Spleen (tissue), 11 donors: ENCODE measurements around the gene IFI44. TPM values are rescaled to one million over a fixed set of nuclear protein-coding genes. Genes with fewer than 3 reads are reported as not detected.
A peak's percentile ranks its signal among the peaks of the same experiment; 100 is the strongest.

ENCODE experiments used
- DNase-seq: peaks from one replicate; pipeline ENCODE4 v3.0.0-alpha.2; 2020
- H3K27ac ChIP-seq, 8 donors: fragments of 200-600 bp; sonication (generic) in 7 of 8; 1 replicate in 4 of 8; 2 replicates in 4 of 8; pipeline versions ENCODE4 v1.5.0 to v1.8.0; 2016 to 2021; ENCODE audit warnings: inconsistent platforms in 4 of 8, mild to moderate bottlenecking in 4 of 8, moderate library complexity in 1 of 8
- H3K27me3 ChIP-seq, 7 donors: fragments of 200-600 bp; sonication (generic) in 6 of 7; replicated peaks in 1 of 7; 1 replicate in 4 of 7; 2 replicates in 3 of 7; pipeline versions ENCODE4 v1.5.0 to v1.8.0; 2016 to 2021; ENCODE audit warnings: inconsistent platforms in 3 of 7, mild to moderate bottlenecking in 1 of 7
- H3K36me3 ChIP-seq, 6 donors: fragments of 200-600 bp; sonication (generic) in 5 of 6; 1 replicate in 4 of 6; 2 replicates in 2 of 6; pipeline versions ENCODE4 v1.5.0 to v1.8.0; 2016 to 2021; ENCODE audit warnings: inconsistent platforms in 2 of 6
- H3K4me1 ChIP-seq, 6 donors: fragments of 200-600 bp; sonication (generic) in 5 of 6; 1 replicate in 3 of 6; 2 replicates in 3 of 6; pipeline versions ENCODE4 v1.5.0 to v1.8.0; 2016 to 2021; ENCODE audit warnings: inconsistent platforms in 3 of 6
- H3K4me3 ChIP-seq, 8 donors: fragments of 200-600 bp; sonication (generic) in 7 of 8; 1 replicate in 4 of 8; 2 replicates in 4 of 8; pipeline versions ENCODE4 v1.5.0 to v1.8.0; 2016 to 2021; ENCODE audit warnings: inconsistent platforms in 4 of 8, mild to moderate bottlenecking in 4 of 8, moderate library complexity in 2 of 8
- H3K9me3 ChIP-seq, 8 donors: fragments of 200-600 bp; sonication (generic) in 7 of 8; 1 replicate in 4 of 8; 2 replicates in 4 of 8; pipeline versions ENCODE4 v1.5.0 to v1.8.0; 2016 to 2021; ENCODE audit warnings: inconsistent platforms in 4 of 8
- POLR2A ChIP-seq, 3 donors: fragments of 450-650 bp; IDR thresholded peaks; one replicate each; pipeline ENCODE4 v1.5.1; 2017; ENCODE audit warnings: antibody characterized with exemption in 3 of 3, mild to moderate bottlenecking in 1 of 3
- POLR2AphosphoS5 ChIP-seq, 3 donors: sonication (generic); formaldehyde crosslinking; IDR thresholded peaks; one replicate each; pipeline ENCODE4 v1.5.1; 2017; ENCODE audit warnings: antibody characterized with exemption in 3 of 3
- WGBS, 5 donors: extraction: QIAGEN DNeasy Blood & Tissue Kit in 3 of 5; methylation state at CpG; one replicate each; pipeline versions ENCODE4 v1.1.5 to v1.1.7; 2013 to 2018; 5-methylcytosine and 5-hydroxymethylcytosine counted together
- intact Hi-C: fragments of 100-400 bp; cut with DNase I; formaldehyde crosslinking; loops from one replicate; pipeline ENCODE4 v1.15.0; 2023; ENCODE audit warnings: low total_unique reads
- polyA plus RNA-seq, 3 donors: library from polyadenylated mRNA; stranded (reverse); fragments of 200-250 nt; gene quantifications; one replicate each; pipeline ENCODE4 v1.2.1, GENCODE V29; 2013
- total RNA-seq, 7 donors: library from RNA; depleted of rRNA in 3 of 7; stranded (reverse); fragments of >200 nt in 3 of 7; fragmentation: NEBNext Ultra II Directional in 4 of 7; extraction: Animal tissue kit (Norgen Biotek cat#: 25700) in 4 of 7; gene quantifications; one replicate each; pipeline versions ENCODE4 v1.1.0 to v1.2.1, GENCODE V29; 2016 to 2021
- TF ChIP-seq, protein P1 (sequence below), 11 experiments: fragments of 200-600 bp in 7 of 11; fragments of 450-650 bp in 4 of 11; sonication (generic) in 4 of 11; IDR thresholded peaks in 8 of 11; conservative IDR thresholded peaks in 3 of 11; 1 replicate in 7 of 11; 2 replicates in 4 of 11; pipeline versions ENCODE4 v1.4.0 to v1.8.0; 2016 to 2021; ENCODE audit warnings: antibody characterized with exemption in 11 of 11, inconsistent platforms in 4 of 11, mild to moderate bottlenecking in 1 of 11
- donor health status: healthy with polysubstance abuse.
- donor health status: DM: no; HTN: no; CAD: no; lungs with moderate emphysema.
- donor health status: DM: no; HTN: no; CAD: no.
- donor health status: Bipolar disorder and iron deficiency.
- donor health status: healthy.
- donor health status: DM: no; HTN: no; CAD: no.
- donor health status: DM: yes; HTN: yes; CAD: no.

Gene IFI44
- total and polyA plus RNA-seq, 10 donors = 32.3 to 107 (median 79.4) TPM

DNA sequence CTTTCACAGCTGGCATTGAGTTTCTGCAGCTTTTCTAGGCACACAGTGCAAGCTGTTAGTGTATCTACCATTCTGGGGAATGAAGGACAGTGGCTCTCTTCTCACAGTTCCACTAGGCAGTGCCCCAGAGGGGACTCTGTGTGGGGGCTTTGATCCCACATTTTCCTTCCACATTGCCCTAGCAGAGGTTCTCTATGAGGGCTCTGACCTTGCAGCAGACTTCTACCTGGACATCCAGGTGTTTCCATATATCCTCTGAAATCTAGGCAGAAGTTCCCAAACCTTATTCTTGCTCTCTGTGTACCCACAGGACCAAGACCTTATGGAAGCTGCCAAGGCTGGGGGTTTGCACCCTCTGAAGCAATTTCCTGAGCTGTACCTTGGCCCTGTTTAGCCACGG is 2.4 kb upstream of the IFI44 start:
- H3K4me1 ChIP-seq = peaks cover 3 to 61% (median 45%) of the 10 kb centered on the region in 6 donors
- WGBS, 5 donors = 49 to 89% (median 80%) methylated on average over 1 of the region's 1 CpG
- peaks cover 0 to 11% (median 0%) of the 10 kb centered on the region in 6 donors for H3K36me3 ChIP-seq
- H3K27ac ChIP-seq = peak overlapping the region in 2 of 8 donors; percentile 35 to 60
- TF ChIP-seq POLR2A (IDR thresholded peaks at IDR 0.05) (no peak), POLR2AphosphoS5 (IDR thresholded peaks at IDR 0.05) (no peak)
- no peak overlapping the region for H3K4me3 ChIP-seq
- intact Hi-C loops = no loop called here
- no peaks in the 10 kb centered on the region for H3K27me3 ChIP-seq
- H3K9me3 ChIP-seq = peaks cover 0 to 31% (median 23%) of the 10 kb centered on the region in 8 donors
- no peak for DNase-seq

DNA sequence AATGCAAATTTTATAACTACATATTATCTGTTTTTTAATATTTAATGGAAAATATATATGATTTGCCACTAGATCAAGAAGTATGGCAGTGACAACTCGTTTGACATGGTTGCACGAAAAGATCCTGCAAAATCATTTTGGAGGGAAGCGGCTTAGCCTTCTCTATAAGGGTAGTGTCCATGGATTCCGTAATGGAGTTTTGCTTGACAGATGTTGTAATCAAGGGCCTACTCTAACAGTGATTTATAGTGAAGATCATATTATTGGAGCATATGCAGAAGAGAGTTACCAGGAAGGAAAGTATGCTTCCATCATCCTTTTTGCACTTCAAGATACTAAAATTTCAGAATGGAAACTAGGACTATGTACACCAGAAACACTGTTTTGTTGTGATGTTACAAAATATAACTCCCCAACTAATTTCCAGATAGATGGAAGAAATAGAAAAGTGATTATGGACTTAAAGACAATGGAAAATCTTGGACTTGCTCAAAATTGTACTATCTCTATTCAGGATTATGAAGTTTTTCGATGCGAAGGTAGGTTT is 556 bp downstream of the IFI44 start:
- Histone ChIP-seq H3K4me1 (peaks cover 9 to 85% (median 63%) of the 10 kb centered on the region in 6 donors), H3K4me3 (peak overlapping the region; percentile 37 to 70 (median 50)), H3K27ac (peak overlapping the region; percentile 56 to 90 (median 80)), H3K27me3 (no peaks in the 10 kb centered on the region), H3K36me3 (peaks cover 0 to 18% (median 4%) of the 10 kb centered on the region in 6 donors), H3K9me3 (peaks cover 0 to 23% (median 19%) of the 10 kb centered on the region in 8 donors)
- TF ChIP-seq POLR2A (IDR thresholded peaks at IDR 0.05) (no peak), POLR2AphosphoS5 (IDR thresholded peaks at IDR 0.05) (no peak)
- TF ChIP-seq, protein P1, sequence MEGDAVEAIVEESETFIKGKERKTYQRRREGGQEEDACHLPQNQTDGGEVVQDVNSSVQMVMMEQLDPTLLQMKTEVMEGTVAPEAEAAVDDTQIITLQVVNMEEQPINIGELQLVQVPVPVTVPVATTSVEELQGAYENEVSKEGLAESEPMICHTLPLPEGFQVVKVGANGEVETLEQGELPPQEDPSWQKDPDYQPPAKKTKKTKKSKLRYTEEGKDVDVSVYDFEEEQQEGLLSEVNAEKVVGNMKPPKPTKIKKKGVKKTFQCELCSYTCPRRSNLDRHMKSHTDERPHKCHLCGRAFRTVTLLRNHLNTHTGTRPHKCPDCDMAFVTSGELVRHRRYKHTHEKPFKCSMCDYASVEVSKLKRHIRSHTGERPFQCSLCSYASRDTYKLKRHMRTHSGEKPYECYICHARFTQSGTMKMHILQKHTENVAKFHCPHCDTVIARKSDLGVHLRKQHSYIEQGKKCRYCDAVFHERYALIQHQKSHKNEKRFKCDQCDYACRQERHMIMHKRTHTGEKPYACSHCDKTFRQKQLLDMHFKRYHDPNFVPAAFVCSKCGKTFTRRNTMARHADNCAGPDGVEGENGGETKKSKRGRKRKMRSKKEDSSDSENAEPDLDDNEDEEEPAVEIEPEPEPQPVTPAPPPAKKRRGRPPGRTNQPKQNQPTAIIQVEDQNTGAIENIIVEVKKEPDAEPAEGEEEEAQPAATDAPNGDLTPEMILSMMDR (IDR thresholded peaks at IDR 0.05 in 8 of 11, conservative IDR thresholded peaks at IDR 0.05 in 3 of 11) = no peak
- no peak for DNase-seq
- 28 to 35% (median 29%) methylated on average over 6 of the region's 6 CpGs for WGBS, 5 donors
- intact Hi-C loops = no loop called here

DNA sequence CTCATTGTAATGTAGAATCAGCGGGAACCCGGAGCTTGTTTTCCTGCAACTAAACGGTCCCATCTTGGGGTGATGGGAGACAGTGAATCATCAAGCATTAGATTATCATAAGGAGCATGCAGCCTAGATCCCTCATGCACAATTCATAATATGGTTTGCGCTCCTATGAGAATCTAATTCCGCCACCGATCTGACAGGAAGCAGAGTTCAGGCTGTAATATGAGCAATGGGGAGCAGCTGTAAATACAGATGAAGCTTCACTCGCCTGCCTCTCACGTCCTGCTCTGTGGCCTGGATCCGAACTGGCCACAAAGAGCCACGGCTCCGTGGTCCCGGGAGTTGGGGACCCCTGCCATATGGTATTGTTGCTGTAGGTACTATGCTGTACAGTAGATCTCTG is 1.6 kb downstream of the IFI44 start:
- H3K27me3 ChIP-seq = no peaks in the 10 kb centered on the region
- 15 to 34% (median 17%) methylated on average over 12 of the region's 12 CpGs for WGBS, 5 donors
- H3K4me1 ChIP-seq = peaks cover 9 to 82% (median 56%) of the 10 kb centered on the region in 6 donors
- H3K27ac ChIP-seq = peak overlapping the region; percentile 3 to 90 (median 78)
- peak overlapping the region; percentile 37 to 70 (median 50) for H3K4me3 ChIP-seq
- peaks cover 0 to 23% (median 19%) of the 10 kb centered on the region in 8 donors for H3K9me3 ChIP-seq
- H3K36me3 ChIP-seq = peaks cover 0 to 29% (median 11%) of the 10 kb centered on the region in 6 donors
- intact Hi-C loops = no loop called here
- TF ChIP-seq POLR2A (IDR thresholded peaks at IDR 0.05) (peak in 2 of 3 donors; percentile 11 to 28), POLR2AphosphoS5 (IDR thresholded peaks at IDR 0.05) (peak in 2 of 3 donors; percentile 46 to 70)
- TF ChIP-seq, protein P1 (IDR thresholded peaks at IDR 0.05 in 8 of 11, conservative IDR thresholded peaks at IDR 0.05 in 3 of 11) = no peak
- peak; percentile 77 for DNase-seq

DNA sequence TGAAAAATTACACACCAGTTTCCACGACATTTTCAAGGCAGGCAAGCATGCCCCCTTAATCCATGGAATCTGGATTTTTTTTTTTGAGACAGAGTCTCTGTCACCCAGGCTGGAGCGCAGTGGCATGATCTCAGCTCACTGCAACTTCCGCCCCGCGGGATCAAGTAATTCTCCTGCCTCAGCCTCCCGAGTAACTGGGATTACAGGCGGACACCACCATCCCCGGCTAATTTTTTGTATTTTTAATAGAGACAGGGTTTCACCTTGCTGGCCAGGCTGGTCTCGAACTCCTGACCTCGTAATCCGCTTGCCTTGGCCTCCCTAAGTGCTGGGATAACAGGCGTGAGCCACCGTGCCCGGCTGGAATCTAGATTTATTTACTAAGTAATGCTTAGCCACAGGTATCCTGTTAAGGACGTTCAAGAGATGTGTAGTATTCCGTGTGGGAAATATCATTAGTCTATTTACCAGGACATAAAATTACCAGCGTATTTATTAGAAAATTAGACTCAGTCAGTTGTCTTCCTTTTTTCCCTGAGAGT is 2.5 kb downstream of the IFI44 start:
- TF ChIP-seq POLR2A (IDR thresholded peaks at IDR 0.05) (no peak), POLR2AphosphoS5 (IDR thresholded peaks at IDR 0.05) (no peak)
- TF ChIP-seq, protein P1 (IDR thresholded peaks at IDR 0.05 in 8 of 11, conservative IDR thresholded peaks at IDR 0.05 in 3 of 11) = no peak
- Histone ChIP-seq H3K27me3 (no peaks in the 10 kb centered on the region), H3K4me1 (peaks cover 9 to 78% (median 53%) of the 10 kb centered on the region in 6 donors), H3K27ac (peak overlapping the region in 7 of 8 donors; percentile 24 to 90 (median 80)), H3K4me3 (peak overlapping the region; percentile 37 to 70 (median 50)), H3K9me3 (peaks cover 0 to 16% (median 15%) of the 10 kb centered on the region in 8 donors), H3K36me3 (peaks cover 0 to 37% (median 15%) of the 10 kb centered on the region in 6 donors)
- intact Hi-C loops = no loop called here
- DNase-seq = peak; percentile 69
- 61 to 86% (median 78%) methylated on average over 17 of the region's 17 CpGs for WGBS, 5 donors
